ENCODE measurements around the gene EHMT1. TPM values are rescaled to one million over a fixed set of nuclear protein-coding genes. Genes with fewer than 3 reads are reported as not detected.
A peak's percentile ranks its signal among the peaks of the same experiment; 100 is the strongest.

Gene EHMT1
- total and polyA plus RNA-seq, 4 donors = 14.7 to 85.8 (median 51.0) TPM

DNA sequence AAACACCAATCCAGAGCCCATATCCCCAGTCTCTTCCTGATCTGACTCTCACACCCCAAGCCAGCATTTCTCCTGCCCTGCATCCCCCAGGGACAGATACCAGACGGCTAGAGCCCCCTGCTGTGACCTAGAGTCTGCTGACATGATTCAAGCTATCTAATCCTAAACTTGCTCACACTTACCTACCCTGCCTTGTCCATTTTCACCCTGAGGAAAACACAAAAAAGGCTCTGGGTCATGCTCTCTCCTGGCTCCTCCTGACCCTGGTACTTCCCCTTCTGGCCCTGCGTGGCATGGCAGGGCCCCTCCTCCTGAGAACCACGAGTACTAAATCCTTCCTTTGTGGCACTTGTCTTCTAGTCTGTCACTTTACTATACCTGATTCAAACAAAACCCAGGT, 16.1 kb upstream of the EHMT1 start:
- DNase-seq (no peak), ATAC-seq (ENCODE audit: low FRiP score) (no peak)
- Histone ChIP-seq H3K27ac (ENCODE audit: low read depth in 1 of 2, low read length in 2 of 2) (no peak overlapping the region), H3K27me3 (ENCODE audit: control insufficient read depth in 1 of 2, insufficient read depth in 2 of 2, low read length in 1 of 2) (no peaks in the 10 kb centered on the region), H3K36me3 (ENCODE audit: control insufficient read depth in 1 of 2, insufficient read depth in 2 of 2, low read length in 1 of 2) (no peaks in the 10 kb centered on the region), H3K9me3 (ENCODE audit: control insufficient read depth, low read length) (no peaks in the 10 kb centered on the region), H3K4me1 (ENCODE audit: control insufficient read depth in 1 of 2, insufficient read depth in 2 of 2, low read length in 2 of 2) (no peaks in the 10 kb centered on the region), H3K4me3 (ENCODE audit: low read length in 2 of 2) (no peak overlapping the region)
- WGBS, 2 donors = 10 to 11% methylated on average over 3 of the region's 3 CpGs
- intact Hi-C loops (cut with DNase I) = loop anchor here in 1 of 2 donors (10.0 kb wide), 1 partner anchor 48 kb away; the partner anchor contains the start of genes MRPL41 and PNPLA7

DNA sequence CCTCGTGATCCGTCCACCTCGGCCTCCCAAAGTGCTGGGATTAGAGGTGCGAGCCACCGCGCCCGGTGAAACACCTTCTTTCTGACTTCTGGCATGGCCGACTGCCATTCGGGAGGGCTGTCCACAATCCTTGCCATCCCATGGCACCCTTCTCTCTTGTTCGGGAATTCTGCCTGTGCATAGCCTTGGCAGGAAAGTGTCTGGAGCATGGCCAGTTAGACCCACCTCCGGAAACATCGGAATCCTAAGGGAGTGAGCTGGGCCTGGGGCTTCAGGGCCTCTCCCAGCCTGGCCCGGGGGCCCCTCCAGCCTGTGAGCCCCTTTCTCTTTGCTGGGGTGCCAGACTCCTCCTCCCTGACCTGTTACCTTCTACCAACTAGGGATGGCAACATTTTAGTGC, 14.9 kb upstream of the EHMT1 start:
- Histone ChIP-seq H3K27me3 (ENCODE audit: control insufficient read depth in 1 of 2, insufficient read depth in 2 of 2, low read length in 1 of 2) (no peaks in the 10 kb centered on the region), H3K4me1 (ENCODE audit: control insufficient read depth in 1 of 2, insufficient read depth in 2 of 2, low read length in 2 of 2) (no peaks in the 10 kb centered on the region), H3K36me3 (ENCODE audit: control insufficient read depth in 1 of 2, insufficient read depth in 2 of 2, low read length in 1 of 2) (no peaks in the 10 kb centered on the region), H3K27ac (ENCODE audit: low read depth in 1 of 2, low read length in 2 of 2) (no peak overlapping the region), H3K4me3 (ENCODE audit: low read length in 2 of 2) (no peak overlapping the region), H3K9me3 (ENCODE audit: control insufficient read depth, low read length) (no peaks in the 10 kb centered on the region)
- DNase-seq (no peak), ATAC-seq (ENCODE audit: low FRiP score) (no peak)
- WGBS, 2 donors = 44 to 50% methylated on average over 13 of the region's 13 CpGs
- intact Hi-C loops (cut with DNase I) = loop anchor here in 1 of 2 donors (10.0 kb wide), 1 partner anchor 49 kb away; the partner anchor contains the start of genes MRPL41 and PNPLA7

DNA sequence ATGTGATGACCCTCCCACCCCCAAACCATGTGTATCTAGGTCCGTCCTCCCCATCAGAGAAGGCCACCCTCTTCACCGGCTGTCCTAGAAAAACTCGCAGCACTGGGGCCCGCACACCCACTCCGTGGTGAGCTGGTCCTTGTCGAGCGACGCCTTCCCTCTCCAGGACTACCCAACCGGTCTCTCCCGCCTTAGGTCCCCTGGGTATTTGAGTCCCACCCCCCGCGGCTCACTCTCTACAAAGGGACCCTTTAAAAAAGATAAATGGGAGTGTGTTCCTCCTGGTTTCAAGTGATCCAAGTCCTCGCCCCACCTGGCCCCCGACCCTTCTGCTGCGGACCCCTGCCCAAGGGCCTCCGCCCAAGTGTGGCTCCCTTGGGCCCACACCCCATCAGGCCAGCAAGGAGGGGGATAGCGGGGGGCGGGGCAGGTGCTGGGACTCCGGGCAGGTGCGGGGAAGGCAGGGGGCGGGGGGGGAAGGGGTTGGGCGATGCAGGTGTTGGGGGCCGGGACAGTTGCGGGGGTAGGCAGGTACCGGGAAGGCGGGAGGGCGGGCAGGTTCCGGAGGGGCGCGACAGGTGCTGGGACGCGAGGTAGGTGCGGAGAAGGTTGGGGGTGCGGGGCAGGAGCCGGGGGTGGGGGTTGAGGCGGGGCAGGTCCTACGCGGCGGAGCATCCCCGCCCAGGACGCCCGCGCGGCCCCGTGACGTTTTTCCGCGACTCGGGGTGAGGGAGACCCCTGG, 14.3 kb upstream of the EHMT1 start:
- 8% methylated on average over 26 to 49 of the region's 49 CpGs for WGBS, 2 donors
- H3K27ac ChIP-seq (ENCODE audit: low read depth in 1 of 2, low read length in 2 of 2) = no peak overlapping the region
- no peaks in the 10 kb centered on the region for H3K4me1 ChIP-seq (ENCODE audit: control insufficient read depth in 1 of 2, insufficient read depth in 2 of 2, low read length in 2 of 2)
- ATAC-seq (ENCODE audit: low FRiP score) = no peak
- peak overlapping the region; percentile 29 to 45 for H3K4me3 ChIP-seq (ENCODE audit: low read length in 2 of 2)
- DNase-seq = peak; percentile 67 to 79
- H3K36me3 ChIP-seq (ENCODE audit: control insufficient read depth in 1 of 2, insufficient read depth in 2 of 2, low read length in 1 of 2) = no peaks in the 10 kb centered on the region
- H3K27me3 ChIP-seq (ENCODE audit: control insufficient read depth in 1 of 2, insufficient read depth in 2 of 2, low read length in 1 of 2) = no peaks in the 10 kb centered on the region
- intact Hi-C loops (cut with DNase I) = loop anchor here in 1 of 2 donors (10.0 kb wide), 1 partner anchor 50 kb away; the partner anchor contains the start of genes MRPL41 and PNPLA7
- no peaks in the 10 kb centered on the region for H3K9me3 ChIP-seq (ENCODE audit: control insufficient read depth, low read length)

DNA sequence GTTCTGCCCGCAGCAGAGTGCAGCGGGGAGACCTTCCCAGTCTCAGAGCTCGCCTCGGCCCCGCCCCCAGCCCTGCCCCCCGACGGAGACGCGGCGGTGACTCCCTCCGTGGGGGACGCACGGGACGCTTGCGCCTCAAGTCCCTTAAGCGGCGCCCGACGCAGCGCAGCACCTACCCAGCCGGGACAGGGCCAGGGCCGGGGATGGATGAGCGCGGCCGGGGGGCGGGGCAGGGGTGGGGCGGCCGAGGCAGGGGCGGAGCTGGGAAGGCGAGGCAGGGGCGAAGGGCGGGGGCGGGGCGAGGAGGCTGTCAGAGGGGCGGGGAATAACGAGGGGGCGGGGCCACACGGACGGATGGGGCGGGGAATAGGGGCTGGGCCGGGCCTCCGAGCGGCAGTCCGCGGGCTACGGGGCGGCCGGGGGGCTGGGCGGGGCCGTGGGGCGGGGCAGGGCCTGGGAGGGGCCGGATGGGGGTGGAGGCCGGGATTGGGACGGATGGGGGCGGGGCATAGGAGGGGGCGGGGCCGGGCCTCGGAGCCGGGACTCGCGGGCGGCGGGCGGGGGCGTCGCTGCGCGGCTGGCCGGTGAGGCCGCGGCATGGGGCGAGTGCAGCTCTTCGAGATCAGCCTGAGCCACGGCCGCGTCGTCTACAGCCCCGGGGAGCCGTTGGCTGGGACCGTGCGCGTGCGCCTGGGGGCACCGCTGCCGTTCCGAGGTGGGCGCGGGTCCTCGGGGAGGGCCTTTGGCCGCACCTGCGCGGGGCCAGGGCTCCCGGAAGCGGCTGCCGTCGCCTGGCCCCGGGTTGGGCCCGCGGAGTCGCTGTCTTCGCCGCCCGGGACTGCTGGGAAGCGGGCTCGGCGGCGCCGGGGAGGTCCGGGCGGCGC, 13.4 kb upstream of the EHMT1 start, which contains the start of gene ARRDC1:
Gene ARRDC1, plus strand, starts transcription at position 566 of the 884 bp plus-strand sequence. Its CDS starts 32 bp downstream, at position 598.
- peak; percentile 93 for ATAC-seq (ENCODE audit: low FRiP score)
- DNase-seq = peak; percentile 97 to 98
- no peaks in the 10 kb centered on the region for H3K36me3 ChIP-seq (ENCODE audit: control insufficient read depth in 1 of 2, insufficient read depth in 2 of 2, low read length in 1 of 2)
- H3K27ac ChIP-seq (ENCODE audit: low read depth in 1 of 2, low read length in 2 of 2) = peak within 1 kb of the TSS in 1 of 2 donors; percentile 53
- intact Hi-C loops (cut with DNase I) = loop anchor here in 1 of 2 donors (10.0 kb wide), 1 partner anchor 51 kb away; the partner anchor contains the start of genes MRPL41 and PNPLA7
- H3K9me3 ChIP-seq (ENCODE audit: control insufficient read depth, low read length) = no peaks in the 10 kb centered on the region
- 0 to 1% methylated on average over 48 to 111 of the region's 111 CpGs for WGBS, 2 donors
- H3K4me3 ChIP-seq (ENCODE audit: low read length in 2 of 2) = peak within 1 kb of the TSS; percentile 56 to 83
- H3K4me1 ChIP-seq (ENCODE audit: control insufficient read depth in 1 of 2, insufficient read depth in 2 of 2, low read length in 2 of 2) = no peaks in the 10 kb centered on the region
- H3K27me3 ChIP-seq (ENCODE audit: control insufficient read depth in 1 of 2, insufficient read depth in 2 of 2, low read length in 1 of 2) = no peaks in the 10 kb centered on the region

- WGBS, 2 donors = 5 to 9% methylated on average over 23 to 57 of the region's 57 CpGs
- intact Hi-C loops (cut with DNase I) = loop anchor here in 1 of 2 donors (10.0 kb wide), 1 partner anchor 51 kb away; the partner anchor contains the start of genes MRPL41 and PNPLA7
- Histone ChIP-seq H3K27me3 (ENCODE audit: control insufficient read depth in 1 of 2, insufficient read depth in 2 of 2, low read length in 1 of 2) (no peaks in the 10 kb centered on the region), H3K9me3 (ENCODE audit: control insufficient read depth, low read length) (no peaks in the 10 kb centered on the region), H3K4me1 (ENCODE audit: control insufficient read depth in 1 of 2, insufficient read depth in 2 of 2, low read length in 2 of 2) (no peaks in the 10 kb centered on the region), H3K27ac (ENCODE audit: low read depth in 1 of 2, low read length in 2 of 2) (no peak overlapping the region), H3K4me3 (ENCODE audit: low read length in 2 of 2) (peak overlapping the region; percentile 56 to 83), H3K36me3 (ENCODE audit: control insufficient read depth in 1 of 2, insufficient read depth in 2 of 2, low read length in 1 of 2) (no peaks in the 10 kb centered on the region)
- ATAC-seq (ENCODE audit: low FRiP score) (no peak), DNase-seq (peak; percentile 65 to 80)
Measured at GRCh38 chr9:137606005-137606621, 12.7 kb upstream of the EHMT1 start.

- Histone ChIP-seq H3K27me3 (ENCODE audit: control insufficient read depth in 1 of 2, insufficient read depth in 2 of 2, low read length in 1 of 2) (no peaks in the 10 kb centered on the region), H3K4me3 (ENCODE audit: low read length in 2 of 2) (no peak overlapping the region), H3K4me1 (ENCODE audit: control insufficient read depth in 1 of 2, insufficient read depth in 2 of 2, low read length in 2 of 2) (no peaks in the 10 kb centered on the region), H3K36me3 (ENCODE audit: control insufficient read depth in 1 of 2, insufficient read depth in 2 of 2, low read length in 1 of 2) (no peaks in the 10 kb centered on the region), H3K9me3 (ENCODE audit: control insufficient read depth, low read length) (no peaks in the 10 kb centered on the region), H3K27ac (ENCODE audit: low read depth in 1 of 2, low read length in 2 of 2) (no peak overlapping the region)
- intact Hi-C loops (cut with DNase I) = loop anchor here in 1 of 2 donors (10.0 kb wide), 1 partner anchor 52 kb away; the partner anchor contains the start of genes MRPL41 and PNPLA7
- ATAC-seq (ENCODE audit: low FRiP score) (no peak), DNase-seq (peak; percentile 73 to 80)
- 34 to 37% methylated on average over 13 of the region's 13 CpGs for whole genome bisulfite sequencing, 2 donors
Measured at GRCh38 chr9:137606734-137607138, 12.1 kb upstream of the EHMT1 start.

DNA sequence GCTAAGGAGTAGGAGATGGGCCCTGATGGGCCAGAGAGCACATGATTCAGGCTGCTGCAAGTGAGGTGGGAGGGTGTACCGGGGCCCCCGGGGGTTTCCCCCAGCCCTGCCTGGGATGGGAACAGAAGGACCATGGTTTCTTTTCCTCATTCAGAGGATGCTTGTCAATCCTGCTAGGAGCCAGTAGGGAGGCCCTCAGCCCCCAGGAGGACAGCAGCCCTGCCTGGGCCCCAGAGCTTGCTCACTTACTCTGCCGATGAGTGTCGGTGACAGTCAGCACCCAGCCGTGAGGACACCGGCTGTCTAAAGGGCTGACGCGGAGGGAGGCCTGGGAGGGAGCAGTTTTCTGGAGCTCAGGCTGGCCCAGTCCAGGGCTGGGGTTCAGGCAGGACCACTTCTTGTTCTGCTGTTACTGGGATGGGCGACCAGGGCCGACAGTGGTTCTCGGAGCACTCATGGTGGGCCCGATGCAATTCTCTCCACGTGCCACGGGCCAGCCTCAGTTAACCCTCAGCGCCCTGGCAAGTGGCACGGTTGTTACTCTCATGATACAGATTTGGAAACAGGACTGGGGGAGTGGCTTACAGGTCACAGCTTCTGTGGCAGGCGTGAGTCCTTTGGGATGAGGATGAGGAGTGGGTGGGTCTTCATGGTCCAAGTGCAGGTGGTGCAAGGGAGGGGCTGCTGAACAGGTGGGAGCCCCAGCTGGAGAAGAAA, 11.5 kb upstream of the EHMT1 start:
- intact Hi-C loops (cut with DNase I) = loop anchor here in 1 of 2 donors (10.0 kb wide), 1 partner anchor 52 kb away; the partner anchor contains the start of genes MRPL41 and PNPLA7
- DNase-seq = no peak
- H3K27ac ChIP-seq (ENCODE audit: low read depth in 1 of 2, low read length in 2 of 2) = no peak overlapping the region
- H3K27me3 ChIP-seq (ENCODE audit: control insufficient read depth in 1 of 2, insufficient read depth in 2 of 2, low read length in 1 of 2) = no peaks in the 10 kb centered on the region
- H3K4me3 ChIP-seq (ENCODE audit: low read length in 2 of 2) = no peak overlapping the region
- H3K9me3 ChIP-seq (ENCODE audit: control insufficient read depth, low read length) = no peaks in the 10 kb centered on the region
- ATAC-seq (ENCODE audit: low FRiP score) = no peak
- WGBS, 2 donors = 51 to 60% methylated on average over 17 of the region's 17 CpGs
- no peaks in the 10 kb centered on the region for H3K36me3 ChIP-seq (ENCODE audit: control insufficient read depth in 1 of 2, insufficient read depth in 2 of 2, low read length in 1 of 2)
- no peaks in the 10 kb centered on the region for H3K4me1 ChIP-seq (ENCODE audit: control insufficient read depth in 1 of 2, insufficient read depth in 2 of 2, low read length in 2 of 2)
